ENCODE measurements around the gene FMR1.

GRCh38 chrX:147901461-147902126 is 10.1 kb upstream of the FMR1 start:
- TF ChIP-seq, protein P1, sequence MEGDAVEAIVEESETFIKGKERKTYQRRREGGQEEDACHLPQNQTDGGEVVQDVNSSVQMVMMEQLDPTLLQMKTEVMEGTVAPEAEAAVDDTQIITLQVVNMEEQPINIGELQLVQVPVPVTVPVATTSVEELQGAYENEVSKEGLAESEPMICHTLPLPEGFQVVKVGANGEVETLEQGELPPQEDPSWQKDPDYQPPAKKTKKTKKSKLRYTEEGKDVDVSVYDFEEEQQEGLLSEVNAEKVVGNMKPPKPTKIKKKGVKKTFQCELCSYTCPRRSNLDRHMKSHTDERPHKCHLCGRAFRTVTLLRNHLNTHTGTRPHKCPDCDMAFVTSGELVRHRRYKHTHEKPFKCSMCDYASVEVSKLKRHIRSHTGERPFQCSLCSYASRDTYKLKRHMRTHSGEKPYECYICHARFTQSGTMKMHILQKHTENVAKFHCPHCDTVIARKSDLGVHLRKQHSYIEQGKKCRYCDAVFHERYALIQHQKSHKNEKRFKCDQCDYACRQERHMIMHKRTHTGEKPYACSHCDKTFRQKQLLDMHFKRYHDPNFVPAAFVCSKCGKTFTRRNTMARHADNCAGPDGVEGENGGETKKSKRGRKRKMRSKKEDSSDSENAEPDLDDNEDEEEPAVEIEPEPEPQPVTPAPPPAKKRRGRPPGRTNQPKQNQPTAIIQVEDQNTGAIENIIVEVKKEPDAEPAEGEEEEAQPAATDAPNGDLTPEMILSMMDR (IDR thresholded peaks at IDR 0.05; ENCODE audit: extremely low read depth in 1 of 2, insufficient read depth in 1 of 2, low read depth in 1 of 2, low read length in 2 of 2): no peak
- no peak for TF ChIP-seq POLR2A (IDR thresholded peaks at IDR 0.05; ENCODE audit: low read depth, low read length)
- TF ChIP-seq EZH2 (IDR thresholded peaks at IDR 0.05; ENCODE audit: borderline replicate concordance, low read depth, low read length, severe bottlenecking): no peak
